Activated naive CD8-positive, alpha-beta T cell treated with anti-CD3 and anti-CD28 coated beads, Interleukin-2, amount 50 U/mL, for 16 hours (primary cell): ENCODE measurements around the gene EPHA10.

Experiments
- DNase-seq: peaks from one replicate; pipeline ENCODE4 v3.0.0-alpha.2; 2020; ENCODE audit warnings: low read depth, low spot score

Gene EPHA10

DNA sequence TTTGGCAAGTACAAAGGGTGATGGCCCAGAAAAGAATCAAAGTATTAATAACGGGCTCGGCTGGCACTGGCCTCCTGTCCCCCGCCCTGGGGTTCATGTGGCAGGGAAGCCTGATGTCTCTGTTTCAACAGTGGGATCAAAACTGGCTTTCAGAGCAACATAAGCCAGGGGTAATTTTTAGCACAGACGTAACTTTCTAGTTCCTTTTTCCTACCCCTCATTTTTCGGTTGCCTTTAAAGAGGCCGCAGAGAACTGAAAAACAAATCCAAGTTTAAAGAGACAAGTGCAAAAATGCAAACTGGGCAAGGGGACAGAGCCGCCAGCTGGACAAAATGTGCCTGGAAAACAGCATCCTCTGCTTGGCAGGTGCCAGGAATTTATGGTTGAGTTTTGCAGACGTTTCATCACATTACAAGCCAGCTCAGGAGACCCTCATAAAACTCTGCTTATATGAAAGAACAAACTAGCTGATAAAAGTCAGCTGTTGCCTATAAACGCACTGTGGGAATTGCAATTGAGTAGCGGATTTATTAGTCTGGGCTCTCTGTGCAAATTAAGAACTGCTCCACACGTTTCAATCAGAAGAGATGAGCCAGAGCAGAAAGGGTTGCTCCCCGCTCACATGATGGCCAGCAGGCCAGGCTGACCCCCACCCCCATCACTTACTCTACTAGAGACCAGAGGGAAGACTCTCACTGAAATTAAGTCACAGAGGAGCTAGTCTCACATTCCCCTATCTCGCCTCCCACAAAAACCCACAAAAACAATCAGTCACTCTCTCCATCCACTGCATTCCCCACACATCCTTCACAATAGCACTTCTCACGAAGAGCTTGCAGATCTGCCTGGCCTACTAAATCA lies 88.4 kb downstream of the EPHA10 start:
- no peak for DNase-seq

DNA sequence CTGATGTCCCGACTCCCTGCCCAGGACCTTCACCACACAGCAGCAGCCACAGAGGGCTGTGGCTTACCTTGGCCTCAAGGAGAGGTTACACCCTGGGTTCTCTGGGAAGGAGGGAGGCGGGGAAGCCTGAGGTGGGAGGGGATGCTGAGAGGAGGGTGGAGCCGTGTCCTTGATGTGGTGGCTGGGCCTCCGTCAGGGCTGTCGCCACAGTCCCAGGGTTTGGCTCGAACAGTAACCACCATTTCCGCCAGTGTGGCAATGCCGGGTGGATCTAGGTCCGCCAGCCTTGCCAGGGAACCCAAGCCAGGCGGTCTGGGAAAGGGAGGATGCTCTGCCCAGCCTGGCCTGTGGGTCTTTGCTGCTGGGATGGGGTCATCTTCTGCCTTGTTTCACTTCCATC lies 91.0 kb downstream of the EPHA10 start:
- no peak for DNase-seq

DNA sequence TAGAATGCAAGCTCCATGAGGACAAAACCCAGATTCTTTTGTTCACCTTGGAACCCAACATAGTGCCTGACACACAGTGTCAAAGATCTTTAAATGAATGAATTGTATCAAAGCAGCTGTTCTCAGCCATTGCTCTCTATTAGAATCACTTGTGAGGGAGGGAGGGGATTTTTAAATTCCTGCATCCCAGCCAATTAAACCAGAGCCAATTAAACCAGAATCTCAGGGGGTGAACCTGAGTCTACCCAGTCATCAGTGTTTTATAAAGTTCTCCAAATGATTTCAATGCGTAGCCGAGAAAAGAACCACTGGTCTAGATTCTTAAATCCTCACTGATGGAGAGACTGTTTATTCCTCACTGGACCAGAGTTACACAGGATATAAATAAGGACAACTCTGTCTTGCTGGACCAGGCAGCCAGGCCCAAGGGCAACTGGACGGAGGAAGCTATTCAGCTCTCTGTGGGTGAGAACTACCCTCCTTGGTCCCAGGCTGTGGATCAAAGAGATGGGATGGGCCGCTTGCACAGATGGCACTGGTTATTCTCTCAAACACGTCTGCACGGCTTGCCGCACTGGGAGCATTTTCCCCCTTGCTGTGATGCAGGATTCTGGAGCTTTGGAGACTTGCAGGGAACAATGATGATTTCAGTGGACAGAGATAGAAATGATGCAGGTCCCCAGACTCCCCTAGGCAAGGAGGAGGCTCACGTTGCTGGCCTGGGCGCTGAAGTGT lies 92.6 kb downstream of the EPHA10 start:
- DNase-seq = no peak

DNA sequence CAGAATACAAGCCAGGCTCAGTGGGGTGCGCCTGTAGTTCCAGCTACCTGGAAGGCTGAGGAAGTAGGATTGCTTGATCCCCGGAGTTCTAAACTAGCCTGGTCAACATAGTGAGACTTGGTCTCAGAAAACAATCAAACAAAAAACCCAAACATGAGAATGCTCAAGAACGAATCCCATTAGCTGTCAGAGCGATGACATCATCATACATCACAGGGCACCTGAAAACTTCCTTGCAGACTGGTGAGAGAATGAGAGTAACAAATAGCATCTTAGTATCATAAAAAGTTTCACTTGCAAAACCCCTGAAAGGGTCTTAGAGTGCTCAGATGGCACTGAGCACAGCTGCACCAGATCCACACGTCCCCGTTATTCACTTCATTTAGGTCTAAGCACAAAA lies 93.7 kb downstream of the EPHA10 start:
- DNase-seq = no peak

DNA sequence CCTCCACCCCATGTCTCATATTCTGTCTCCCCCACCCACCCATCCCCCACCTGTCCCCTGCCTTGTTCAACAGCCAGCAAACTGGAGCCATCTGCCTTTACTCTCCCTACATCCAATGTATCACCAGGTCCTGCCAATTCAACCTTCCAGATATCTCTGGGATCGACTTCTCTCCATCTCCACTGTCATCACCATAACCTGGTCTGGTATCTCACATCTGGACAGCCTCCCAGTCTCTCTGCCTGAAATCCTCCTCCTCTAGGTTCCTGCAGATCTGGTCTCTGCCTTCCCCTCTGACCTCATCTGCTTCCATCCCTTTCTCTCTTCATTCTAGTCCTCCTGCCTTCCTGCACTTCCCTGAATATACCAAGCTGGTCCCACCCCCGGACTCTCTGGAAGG lies 94.8 kb downstream of the EPHA10 start:
- no peak for DNase-seq

DNA sequence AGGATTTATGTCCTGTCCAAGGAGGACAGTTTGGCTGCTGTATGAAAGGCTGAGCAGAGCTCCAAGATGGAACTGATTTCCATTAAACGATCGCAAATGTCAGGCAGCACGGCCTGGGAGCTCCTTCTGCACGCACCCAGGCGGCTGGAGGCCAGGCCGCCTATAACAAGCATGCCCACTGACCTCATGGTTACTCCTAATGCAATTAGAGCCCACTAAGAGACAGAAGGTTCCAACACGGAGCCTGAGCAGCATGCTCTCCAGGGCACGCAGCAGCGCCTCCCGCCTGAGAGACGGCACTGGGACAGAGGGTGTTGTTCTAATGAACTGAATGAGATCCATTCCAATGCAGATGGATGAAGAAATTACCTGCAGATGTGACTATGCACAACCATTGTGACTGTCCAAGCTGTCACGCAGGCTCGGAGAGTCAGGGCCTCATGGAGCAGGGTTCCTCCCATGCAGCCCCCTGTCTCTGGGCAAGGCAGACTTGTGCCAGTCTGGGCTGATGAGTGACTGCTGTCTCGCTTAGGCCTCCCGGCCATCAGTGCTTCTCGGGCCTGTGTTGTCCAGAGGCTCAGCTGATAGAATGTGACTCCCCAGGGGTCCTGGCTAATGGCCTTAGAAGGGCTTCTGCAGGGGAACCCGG lies 97.8 kb downstream of the EPHA10 start:
- no peak for DNase-seq

DNA sequence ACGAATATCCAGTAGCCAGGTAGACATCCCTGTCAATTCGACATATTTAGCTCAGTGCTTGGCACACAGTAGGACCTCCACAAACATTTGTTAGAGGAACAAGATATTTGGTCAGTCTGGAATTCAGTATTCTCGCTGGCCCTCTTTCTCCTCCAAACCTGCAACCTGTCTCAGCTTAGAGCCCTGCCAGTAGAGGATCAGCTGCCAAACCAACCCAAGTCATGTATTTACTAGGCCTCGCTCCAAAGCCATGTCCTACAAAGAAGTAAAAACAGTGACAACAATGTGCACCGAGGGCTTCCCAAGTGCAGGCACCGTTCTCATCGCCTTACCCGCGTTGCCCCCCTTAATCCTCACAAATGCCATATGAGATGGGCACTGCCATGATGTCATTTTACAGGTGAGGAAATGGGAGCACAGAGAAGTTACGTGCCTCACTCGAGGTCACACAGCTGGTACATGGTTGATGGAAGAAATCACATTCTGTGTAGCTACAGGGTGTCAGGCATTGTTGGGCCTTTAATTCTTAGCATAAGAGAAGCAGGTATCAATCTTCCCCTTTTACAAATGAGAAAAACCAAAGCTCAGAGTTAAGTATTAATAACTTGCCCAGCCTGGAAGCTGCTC lies 98.6 kb downstream of the EPHA10 start:
- no peak for DNase-seq
